Measurements from ENCODE around the gene ATP6V1G3. TPM values are rescaled to one million over a fixed set of nuclear protein-coding genes. Genes with fewer than 3 reads are reported as not detected.
"Not testable (repeated sequence)": the region's sequence is repeated elsewhere in the genome, so short reads cannot be mapped to it uniquely, and the experiment has no call there.

ATP6V1G3 gene
- total and polyA plus RNA-seq, 2 donors: not detected

- Histone ChIP-seq H3K36me3 (ENCODE audit: insufficient read depth) (no peaks in the 10 kb centered on the region), H3K4me3 (ENCODE audit: low read depth, low read length) (no peak overlapping the region), H3K4me1 (ENCODE audit: insufficient read depth) (no peaks in the 10 kb centered on the region), H3K27ac (ENCODE audit: low read depth) (no peak overlapping the region)
- 92% methylated on average over 1 of the region's 1 CpG for WGBS
- no peak for DNase-seq (ENCODE audit: extremely low spot score)
Observed at GRCh38 chr1:198481661-198482060, 58.8 kb downstream of the ATP6V1G3 start.

GRCh38 chr1:198480876-198481275 lies 59.6 kb downstream of the ATP6V1G3 start:
- H3K4me3 ChIP-seq (ENCODE audit: low read depth, low read length): no peak overlapping the region
- DNase-seq (ENCODE audit: extremely low spot score): no peak
- no peaks in the 10 kb centered on the region for H3K36me3 ChIP-seq (ENCODE audit: insufficient read depth)
- no peaks in the 10 kb centered on the region for H3K4me1 ChIP-seq (ENCODE audit: insufficient read depth)
- WGBS: 69% methylated on average over 2 of the region's 2 CpGs
- no peak overlapping the region for H3K27ac ChIP-seq (ENCODE audit: low read depth)

GRCh38 chr1:198477354-198477753 lies 63.1 kb downstream of the ATP6V1G3 start:
- DNase-seq (ENCODE audit: extremely low spot score); H3K4me3 ChIP-seq (ENCODE audit: low read depth, low read length); H3K4me1 ChIP-seq (ENCODE audit: insufficient read depth): not testable (repeated sequence)

More at GRCh38 chr1:198477354-198477753, 63.1 kb downstream of the ATP6V1G3 start:
- not testable (repeated sequence) for H3K36me3 ChIP-seq (ENCODE audit: insufficient read depth); H3K27ac ChIP-seq (ENCODE audit: low read depth)

Other genes starting within 250 kb of the ATP6V1G3 start
- 34.4 TPM for gene PTPRC, start 98.4 kb upstream of the ATP6V1G3 start, total RNA-seq
- 9.6 TPM for gene PTPRC, start 98.4 kb upstream of the ATP6V1G3 start, polyA plus RNA-seq

All from urinary bladder (tissue), 4 donors.